ENCODE results near the gene ASCC3.
"Not testable (repeated sequence)": the region's sequence is repeated elsewhere in the genome, so short reads cannot be mapped to it uniquely, and the experiment has no call there.

DNA sequence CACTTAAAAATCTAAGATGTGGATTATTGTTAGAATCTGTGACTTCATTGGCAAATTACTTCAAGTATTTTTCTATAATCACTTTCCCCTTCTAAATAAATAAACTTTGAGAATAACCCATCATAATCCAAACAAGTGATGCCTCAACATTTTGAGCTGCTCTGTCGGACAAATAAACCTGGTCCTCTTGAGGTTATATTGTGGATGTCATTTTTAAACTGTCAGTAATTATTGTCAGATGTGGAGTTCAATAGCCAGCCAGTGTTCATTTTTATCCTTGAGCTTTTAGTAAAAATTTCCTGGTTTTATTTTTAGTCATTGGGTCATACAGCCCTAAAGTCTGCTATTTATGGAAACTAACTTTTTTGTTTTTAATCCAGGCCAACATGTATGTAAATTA lies 9.5 kb upstream of the ASCC3 start:
- TF ChIP-seq, protein P1, sequence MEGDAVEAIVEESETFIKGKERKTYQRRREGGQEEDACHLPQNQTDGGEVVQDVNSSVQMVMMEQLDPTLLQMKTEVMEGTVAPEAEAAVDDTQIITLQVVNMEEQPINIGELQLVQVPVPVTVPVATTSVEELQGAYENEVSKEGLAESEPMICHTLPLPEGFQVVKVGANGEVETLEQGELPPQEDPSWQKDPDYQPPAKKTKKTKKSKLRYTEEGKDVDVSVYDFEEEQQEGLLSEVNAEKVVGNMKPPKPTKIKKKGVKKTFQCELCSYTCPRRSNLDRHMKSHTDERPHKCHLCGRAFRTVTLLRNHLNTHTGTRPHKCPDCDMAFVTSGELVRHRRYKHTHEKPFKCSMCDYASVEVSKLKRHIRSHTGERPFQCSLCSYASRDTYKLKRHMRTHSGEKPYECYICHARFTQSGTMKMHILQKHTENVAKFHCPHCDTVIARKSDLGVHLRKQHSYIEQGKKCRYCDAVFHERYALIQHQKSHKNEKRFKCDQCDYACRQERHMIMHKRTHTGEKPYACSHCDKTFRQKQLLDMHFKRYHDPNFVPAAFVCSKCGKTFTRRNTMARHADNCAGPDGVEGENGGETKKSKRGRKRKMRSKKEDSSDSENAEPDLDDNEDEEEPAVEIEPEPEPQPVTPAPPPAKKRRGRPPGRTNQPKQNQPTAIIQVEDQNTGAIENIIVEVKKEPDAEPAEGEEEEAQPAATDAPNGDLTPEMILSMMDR (IDR thresholded peaks at IDR 0.05) = not testable (repeated sequence)
- not testable (repeated sequence) for TF ChIP-seq POLR2AphosphoS5, POLR2A, EP300 (IDR thresholded peaks at IDR 0.05)
